ENCODE results near the gene DTWD2.
A peak's percentile ranks its signal among the peaks of the same experiment; 100 is the strongest.

GRCh38 chr5:119022017-119022745 is 33.8 kb upstream of the DTWD2 start:
- TF ChIP-seq CTCF (conservative IDR thresholded peaks at IDR 0.05), result peak; percentile 79
- no peak for TF ChIP-seq ZFX (IDR thresholded peaks at IDR 0.05)
